ENCODE data around the gene XXYLT1. TPM values are rescaled to one million over a fixed set of nuclear protein-coding genes. Genes with fewer than 3 reads are reported as not detected.

The XXYLT1 gene
- total and polyA plus RNA-seq, 2 of the 4 experiments (the other 2 are of a cell fraction) = 14.7 to 18.1 TPM

DNA sequence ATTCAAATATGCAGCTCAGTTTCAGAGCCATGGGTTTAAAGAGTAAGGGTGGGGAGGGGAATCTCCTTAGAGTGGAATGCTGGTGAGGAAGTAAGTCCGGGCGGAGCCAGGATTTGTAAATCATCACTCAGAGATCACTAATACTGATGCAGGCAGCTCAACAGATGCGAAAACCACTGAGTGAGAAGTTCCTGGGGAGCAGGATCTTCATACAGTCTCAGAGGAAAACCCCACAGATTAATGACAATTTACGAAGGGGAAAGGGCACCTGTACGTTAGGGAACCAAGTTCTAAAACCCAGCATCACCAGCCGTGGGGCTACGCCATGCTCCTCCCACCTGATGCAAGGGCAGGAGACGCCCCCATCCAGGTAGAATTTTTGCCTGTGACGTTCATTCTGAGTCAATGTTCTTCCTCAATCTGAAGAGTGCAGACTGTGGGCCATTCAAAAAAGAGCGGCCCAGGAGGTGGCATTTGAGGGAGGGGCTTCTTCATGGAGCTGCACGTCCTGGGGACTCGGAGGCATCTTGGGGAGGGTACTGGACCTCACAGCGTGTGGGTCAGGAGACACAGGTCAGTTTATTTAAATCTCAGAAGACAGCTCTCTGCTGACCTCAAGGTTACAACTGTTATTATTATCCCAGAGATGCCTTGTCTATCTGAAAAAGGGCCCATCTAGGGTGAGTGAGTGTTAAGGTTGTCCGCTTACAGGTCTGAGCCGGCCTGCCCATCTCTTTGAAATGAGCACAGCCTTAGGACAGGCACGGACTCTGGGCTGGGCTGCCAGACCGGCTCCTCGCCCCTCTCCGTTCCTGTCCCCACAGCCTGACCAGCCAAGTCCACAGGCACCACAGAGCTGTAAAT, 228.0 kb downstream of the XXYLT1 start:
- Histone ChIP-seq H2AFZ (replicated peaks; ENCODE audit: low read length, poor library complexity) (no peak overlapping the region), H2BK15ac (ENCODE audit: low read depth, low read length) (no peak overlapping the region), H3K4me3 (ENCODE audit: insufficient read depth, low read depth, low read length) (no peak overlapping the region), H3K9ac (ENCODE audit: low read depth, low read length) (no peak overlapping the region), H3K4me1 (ENCODE audit: control insufficient read depth, insufficient read depth, low read length) (no peaks in the 10 kb centered on the region), H3K9me3 (ENCODE audit: control insufficient read depth, insufficient read depth, low read length) (no peaks in the 10 kb centered on the region), H2BK20ac (ENCODE audit: low read depth, low read length) (no peak overlapping the region), H2AK9ac (replicated peaks; ENCODE audit: low read depth, low read length, poor library complexity) (peak overlapping the region; percentile 50), H4K91ac (ENCODE audit: insufficient read depth, low read depth, low read length) (no peak overlapping the region), H4K20me1 (ENCODE audit: insufficient read depth, low read length) (no peaks in the 10 kb centered on the region), H3K14ac (replicated peaks; ENCODE audit: low read depth, low read length) (no peak overlapping the region), H3K56ac (ENCODE audit: extremely low read depth, insufficient read depth, low read length) (no peak overlapping the region), H3K79me1 (ENCODE audit: low read depth in 1 of 2, low read length in 2 of 2) (no peaks in the 10 kb centered on the region), H3K9me1 (ENCODE audit: insufficient read depth, low read length) (no peaks in the 10 kb centered on the region), H3K18ac (ENCODE audit: low read depth, low read length) (no peak overlapping the region), H3K23ac (ENCODE audit: low read depth, low read length) (no peak overlapping the region), H3K4me2 (ENCODE audit: low read depth, low read length) (no peak overlapping the region), H2BK120ac (ENCODE audit: low read depth, low read length) (no peak overlapping the region), H4K8ac (ENCODE audit: low read depth in 2 of 2, low read length in 2 of 2) (no peak overlapping the region), H3K27ac (ENCODE audit: insufficient read depth, low read length) (no peak overlapping the region), H3K4ac (ENCODE audit: low read depth, low read length) (no peak overlapping the region), H4K5ac (ENCODE audit: low read depth, low read length) (no peak overlapping the region), H3K36me3 (ENCODE audit: control insufficient read depth, insufficient read depth, low read length) (no peaks in the 10 kb centered on the region), H2BK5ac (ENCODE audit: low read depth, low read length, poor library complexity, severe bottlenecking) (no peak overlapping the region), H3K27me3 (ENCODE audit: control insufficient read depth, insufficient read depth, low read length) (peaks cover 48% of the 10 kb centered on the region), H2AK5ac (ENCODE audit: low read depth, low read length) (no peak overlapping the region)
- BruUV-seq (replicated peaks) = no TSS peak
- ATAC-seq (ENCODE audit: low read depth) = no peak
- intact Hi-C loops (cut with micrococcal nuclease) = no loop called here
- POLR2A ChIA-PET (ENCODE audit: unreplicated experiment) = no interaction called here
- TF ChIP-seq MXI1 (IDR thresholded peaks at IDR 0.05; ENCODE audit: borderline replicate concordance, low read depth, low read length) = no peak
- TF ChIP-seq SMC3 (IDR thresholded peaks at IDR 0.05; ENCODE audit: low read depth, low read length) = no peak
- TF ChIP-seq, protein P1, sequence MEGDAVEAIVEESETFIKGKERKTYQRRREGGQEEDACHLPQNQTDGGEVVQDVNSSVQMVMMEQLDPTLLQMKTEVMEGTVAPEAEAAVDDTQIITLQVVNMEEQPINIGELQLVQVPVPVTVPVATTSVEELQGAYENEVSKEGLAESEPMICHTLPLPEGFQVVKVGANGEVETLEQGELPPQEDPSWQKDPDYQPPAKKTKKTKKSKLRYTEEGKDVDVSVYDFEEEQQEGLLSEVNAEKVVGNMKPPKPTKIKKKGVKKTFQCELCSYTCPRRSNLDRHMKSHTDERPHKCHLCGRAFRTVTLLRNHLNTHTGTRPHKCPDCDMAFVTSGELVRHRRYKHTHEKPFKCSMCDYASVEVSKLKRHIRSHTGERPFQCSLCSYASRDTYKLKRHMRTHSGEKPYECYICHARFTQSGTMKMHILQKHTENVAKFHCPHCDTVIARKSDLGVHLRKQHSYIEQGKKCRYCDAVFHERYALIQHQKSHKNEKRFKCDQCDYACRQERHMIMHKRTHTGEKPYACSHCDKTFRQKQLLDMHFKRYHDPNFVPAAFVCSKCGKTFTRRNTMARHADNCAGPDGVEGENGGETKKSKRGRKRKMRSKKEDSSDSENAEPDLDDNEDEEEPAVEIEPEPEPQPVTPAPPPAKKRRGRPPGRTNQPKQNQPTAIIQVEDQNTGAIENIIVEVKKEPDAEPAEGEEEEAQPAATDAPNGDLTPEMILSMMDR (conservative IDR thresholded peaks at IDR 0.05; ENCODE audit: low read depth, low read length) = no peak
- no peak for TF ChIP-seq FOS (IDR thresholded peaks at IDR 0.05; ENCODE audit: low read depth, low read length)
- no peak for DNase-seq
- dilution Hi-C loops (cut with HindIII; ENCODE audit: low sequenced_read_pairs, unreplicated experiment) = no loop called here
- CTCF ChIA-PET = interaction anchor here (2.1 kb wide), 1 partner anchor 12 kb away, joined by 4 read pairs; no protein-coding TSS in a partner anchor
- in situ Hi-C loops (cut with MboI; ENCODE audit: low sequenced_read_pairs) = no loop called here
- 35% methylated on average over 4 of the region's 19 CpGs; no CpG with 5 or more reads in 1 of the 2 experiments for WGBS, 2 experiments (ENCODE audit: extremely low coverage in 2 of 2, insufficient read length in 1 of 2)

Data from IMR-90 (cell line).